KMS-11 (cell line): Measurements from ENCODE around the gene PMM1.

Source experiments
- H2AFZ ChIP-seq: fragments of 200-600 bp; sonication (generic); 2 replicates; pipeline ENCODE4 v1.6.1; 2016; ENCODE audit warnings: antibody characterized with exemption, mixed run types, low read depth
- H3K27ac ChIP-seq: fragments of 200-600 bp; sonication (generic); 2 replicates; pipeline ENCODE4 v1.6.1; 2016; ENCODE audit warnings: mild to moderate bottlenecking, mixed run types
- H3K27me3 ChIP-seq: fragments of 200-600 bp; sonication (generic); 2 replicates; pipeline ENCODE4 v1.6.1; 2017; ENCODE audit warnings: mild to moderate bottlenecking, low read depth, mixed run types, moderate library complexity; ENCODE audit not compliant: insufficient read depth
- H3K36me3 ChIP-seq: fragments of 200-600 bp; sonication (generic); 2 replicates; pipeline ENCODE4 v1.6.1; 2017; ENCODE audit warnings: mild to moderate bottlenecking, mixed run types; ENCODE audit not compliant: insufficient read depth
- H3K4me1 ChIP-seq: fragments of 200-600 bp; sonication (generic); 2 replicates; pipeline ENCODE4 v1.6.1; 2016; ENCODE audit warnings: mild to moderate bottlenecking, low read depth, mixed run types; ENCODE audit not compliant: poor library complexity, severe bottlenecking
- H3K4me2 ChIP-seq: fragments of 200-600 bp; sonication (generic); 2 replicates; pipeline ENCODE4 v1.7.0; 2016; ENCODE audit warnings: mild to moderate bottlenecking, mixed run types
- H3K4me3 ChIP-seq: fragments of 200-600 bp; sonication (generic); IDR thresholded peaks from 2 replicates; pipeline ENCODE4 v1.6.1; 2017; ENCODE audit warnings: low read depth, low read length, mixed read lengths; ENCODE audit not compliant: insufficient read depth
- H3K79me2 ChIP-seq: fragments of 200-600 bp; sonication (generic); 2 replicates; pipeline ENCODE4 v1.6.1; 2016; ENCODE audit warnings: low read depth, mixed run types; ENCODE audit not compliant: insufficient read depth
- H3K9ac ChIP-seq: fragments of 200-600 bp; sonication (generic); 2 replicates; pipeline ENCODE4 v1.6.1; 2016; ENCODE audit warnings: mild to moderate bottlenecking, mixed run types
- H4K20me1 ChIP-seq: fragments of 200-600 bp; sonication (generic); 2 replicates; pipeline ENCODE4 v1.6.1; 2016; ENCODE audit warnings: mild to moderate bottlenecking, mixed run types; ENCODE audit not compliant: insufficient read depth
- TF ChIP-seq, protein P1 (sequence below): fragments of 200-600 bp; sonication (generic); conservative IDR thresholded peaks from 2 replicates; pipeline ENCODE4 v1.6.1; 2017; ENCODE audit warnings: low read depth, mild to moderate bottlenecking, antibody characterized with exemption, low read length, moderate library complexity, mixed read lengths

The PMM1 gene

DNA sequence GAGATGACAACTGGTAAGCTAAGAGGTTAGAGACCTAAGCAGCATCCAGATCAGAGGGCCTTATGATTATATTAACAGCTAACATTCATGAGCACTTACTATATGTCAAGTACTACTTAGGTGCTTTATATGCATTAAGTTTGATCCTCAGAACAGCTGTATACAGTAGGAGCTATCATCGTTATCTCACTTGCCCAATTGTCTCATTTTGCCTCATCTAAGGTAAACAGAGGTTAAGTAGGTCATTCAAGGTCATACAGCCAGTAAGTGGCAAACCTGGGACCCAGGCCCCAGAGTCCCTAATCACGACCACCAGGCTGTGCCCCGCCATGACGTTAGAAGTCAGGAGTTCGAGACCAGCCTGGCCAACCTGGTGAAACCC lies 40.8 kb downstream of the PMM1 start:
- no peak overlapping the region for H3K27ac ChIP-seq
- H3K4me3 ChIP-seq, result no peak overlapping the region
- no peaks in the 10 kb centered on the region for H3K27me3 ChIP-seq
- TF ChIP-seq, protein P1, sequence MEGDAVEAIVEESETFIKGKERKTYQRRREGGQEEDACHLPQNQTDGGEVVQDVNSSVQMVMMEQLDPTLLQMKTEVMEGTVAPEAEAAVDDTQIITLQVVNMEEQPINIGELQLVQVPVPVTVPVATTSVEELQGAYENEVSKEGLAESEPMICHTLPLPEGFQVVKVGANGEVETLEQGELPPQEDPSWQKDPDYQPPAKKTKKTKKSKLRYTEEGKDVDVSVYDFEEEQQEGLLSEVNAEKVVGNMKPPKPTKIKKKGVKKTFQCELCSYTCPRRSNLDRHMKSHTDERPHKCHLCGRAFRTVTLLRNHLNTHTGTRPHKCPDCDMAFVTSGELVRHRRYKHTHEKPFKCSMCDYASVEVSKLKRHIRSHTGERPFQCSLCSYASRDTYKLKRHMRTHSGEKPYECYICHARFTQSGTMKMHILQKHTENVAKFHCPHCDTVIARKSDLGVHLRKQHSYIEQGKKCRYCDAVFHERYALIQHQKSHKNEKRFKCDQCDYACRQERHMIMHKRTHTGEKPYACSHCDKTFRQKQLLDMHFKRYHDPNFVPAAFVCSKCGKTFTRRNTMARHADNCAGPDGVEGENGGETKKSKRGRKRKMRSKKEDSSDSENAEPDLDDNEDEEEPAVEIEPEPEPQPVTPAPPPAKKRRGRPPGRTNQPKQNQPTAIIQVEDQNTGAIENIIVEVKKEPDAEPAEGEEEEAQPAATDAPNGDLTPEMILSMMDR, result no peak
- H3K9ac ChIP-seq, result no peak overlapping the region
- no peaks in the 10 kb centered on the region for H4K20me1 ChIP-seq
- no peaks in the 10 kb centered on the region for H3K36me3 ChIP-seq
- H2AFZ ChIP-seq, result no peak overlapping the region
- H3K4me2 ChIP-seq, result no peak overlapping the region
- peaks cover 3% of the 10 kb centered on the region for H3K79me2 ChIP-seq
- peaks cover 8% of the 10 kb centered on the region for H3K4me1 ChIP-seq

DNA sequence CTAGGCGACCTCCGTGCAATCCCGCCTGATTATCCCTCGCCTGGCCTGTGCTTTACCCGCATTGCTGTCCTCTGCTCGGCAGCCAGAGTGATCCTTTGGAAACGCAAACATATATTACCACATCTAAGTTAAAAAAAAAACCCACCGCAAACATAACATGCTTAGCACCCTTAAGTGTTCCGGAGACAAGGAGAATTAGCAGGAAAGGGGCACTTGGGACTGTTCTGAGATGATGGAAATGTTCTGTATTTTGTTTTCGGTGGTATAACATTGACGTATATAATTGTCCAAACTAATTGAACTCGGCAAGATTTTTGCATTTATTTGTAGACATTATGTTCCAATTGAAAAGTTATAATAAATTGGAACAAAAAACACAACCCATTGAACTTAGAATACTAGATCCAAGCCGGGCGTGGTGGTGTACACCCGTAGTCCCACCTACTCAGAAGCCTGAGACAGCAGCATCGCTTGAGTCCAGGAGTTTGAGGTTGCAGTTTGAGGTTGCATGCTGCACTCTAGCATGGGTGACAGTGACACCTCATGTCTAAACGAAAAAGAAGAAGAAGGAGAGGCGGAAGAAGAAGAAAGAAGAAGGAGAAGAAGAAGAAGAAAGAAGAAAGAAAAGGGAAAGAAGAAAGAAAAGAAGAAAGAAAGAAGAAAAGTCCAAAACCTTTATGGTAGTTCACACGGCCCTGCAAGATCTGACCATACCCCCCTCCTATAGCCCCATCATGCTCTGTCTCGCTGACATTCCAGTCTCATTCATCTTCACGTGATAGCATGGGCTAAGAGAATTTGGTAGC lies 44.8 kb downstream of the PMM1 start:
- peaks cover 18% of the 10 kb centered on the region for H3K4me1 ChIP-seq
- H3K79me2 ChIP-seq, result peaks cover 42% of the 10 kb centered on the region
- H3K4me2 ChIP-seq, result peak overlapping the region; percentile 61
- TF ChIP-seq, protein P1, result no peak
- H3K27ac ChIP-seq, result no peak overlapping the region
- H3K9ac ChIP-seq, result no peak overlapping the region
- no peak overlapping the region for H3K4me3 ChIP-seq
- no peaks in the 10 kb centered on the region; the same call in 1 of the 2 replicates for H3K36me3 ChIP-seq
- peak overlapping the region; percentile 12 for H2AFZ ChIP-seq
- no peaks in the 10 kb centered on the region for H4K20me1 ChIP-seq
- H3K27me3 ChIP-seq, result no peaks in the 10 kb centered on the region

DNA sequence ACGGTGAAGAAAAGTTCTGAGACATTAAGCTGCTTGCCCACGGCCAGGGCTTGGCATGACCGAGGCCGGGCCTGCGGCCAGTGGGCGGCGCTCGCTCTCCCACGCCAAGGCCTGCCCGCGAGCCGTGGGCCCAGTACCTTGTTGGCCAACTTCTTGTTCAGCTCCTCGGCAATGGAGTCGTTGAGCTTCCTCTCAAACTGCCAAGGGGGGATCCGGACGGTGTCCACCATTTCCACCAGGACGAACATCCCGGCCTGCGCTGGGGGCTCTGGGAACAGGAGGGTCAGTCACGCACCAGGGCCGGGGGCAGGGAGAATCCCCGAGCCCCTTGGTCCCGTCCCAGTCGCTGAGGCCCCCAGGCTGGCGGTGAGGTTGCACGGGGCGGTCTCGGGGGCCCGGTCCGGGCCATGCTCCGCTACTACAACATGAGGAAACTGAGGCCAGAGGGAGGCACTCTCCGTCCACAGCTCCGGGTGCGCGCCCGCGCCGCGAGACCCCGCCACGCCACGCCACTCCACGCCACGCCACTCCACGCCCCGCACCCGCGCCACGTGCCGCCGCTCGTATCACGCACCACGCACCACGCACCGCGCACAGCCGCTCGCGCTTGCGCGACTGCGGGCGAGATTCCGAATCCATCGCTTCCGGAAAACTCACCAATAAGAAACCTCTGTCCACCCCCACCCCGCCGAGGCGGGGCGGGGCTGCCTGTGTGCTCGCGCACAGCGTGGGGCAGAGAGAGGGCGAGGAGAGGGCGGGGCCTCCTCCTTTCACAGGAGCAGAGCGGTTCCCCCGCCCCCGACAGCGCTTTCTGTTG lies 45.6 kb downstream of the PMM1 start, which contains the start of gene POLR3H:
Gene POLR3H (minus strand): TSS at position 617 of the 817 bp plus-strand sequence. CDS start 369 bp downstream, at position 248.
- no peaks in the 10 kb centered on the region for H3K27me3 ChIP-seq
- H4K20me1 ChIP-seq, result no peaks in the 10 kb centered on the region
- TF ChIP-seq, protein P1, result peak; percentile 60
- peak within 1 kb of the TSS; percentile 88 for H3K9ac ChIP-seq
- H3K4me1 ChIP-seq, result peaks cover 18% of the 10 kb centered on the region
- H3K36me3 ChIP-seq, result no peaks in the 10 kb centered on the region; the same call in 1 of the 2 replicates
- H3K4me3 ChIP-seq, result no peak within 1 kb of the TSS
- peak within 1 kb of the TSS; percentile 74 for H2AFZ ChIP-seq
- peak within 1 kb of the TSS; percentile 61 for H3K4me2 ChIP-seq
- H3K27ac ChIP-seq, result peak within 1 kb of the TSS; percentile 75
- peaks cover 50% of the 10 kb centered on the region for H3K79me2 ChIP-seq

DNA sequence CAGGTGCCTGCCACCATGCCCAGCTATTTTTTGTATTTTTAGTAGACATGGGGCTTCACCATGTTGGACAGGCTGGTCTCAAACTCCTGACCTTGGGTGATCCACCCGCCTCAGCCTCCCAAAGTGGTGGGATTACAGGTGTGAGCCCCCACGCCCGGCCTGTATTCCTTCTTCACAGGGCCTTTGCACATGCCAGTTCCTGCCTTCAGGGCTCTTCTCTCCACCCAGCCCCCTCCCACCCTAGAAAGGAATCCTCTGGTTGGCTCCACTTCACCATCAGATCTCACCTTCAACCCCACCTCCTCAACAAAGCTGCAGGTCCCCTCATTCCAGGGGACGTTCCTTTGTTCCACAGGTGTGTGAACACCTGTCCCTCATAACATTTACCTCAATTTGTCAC lies 47.4 kb downstream of the PMM1 start:
- no peak overlapping the region for H3K9ac ChIP-seq
- H3K4me1 ChIP-seq, result peaks cover 18% of the 10 kb centered on the region
- no peaks in the 10 kb centered on the region; the same call in 1 of the 2 replicates for H3K36me3 ChIP-seq
- H4K20me1 ChIP-seq, result no peaks in the 10 kb centered on the region
- H2AFZ ChIP-seq, result no peak overlapping the region
- peaks cover 50% of the 10 kb centered on the region for H3K79me2 ChIP-seq
- no peak overlapping the region for H3K27ac ChIP-seq
- TF ChIP-seq, protein P1, result no peak
- no peak overlapping the region for H3K4me3 ChIP-seq
- no peaks in the 10 kb centered on the region for H3K27me3 ChIP-seq
- H3K4me2 ChIP-seq, result peak overlapping the region; percentile 55; the same call in 1 of the 2 replicates
